Measurements from ENCODE around the gene SRRM5.
"Not testable (repeated sequence)": the region's sequence is repeated elsewhere in the genome, so short reads cannot be mapped to it uniquely, and the experiment has no call there.

SRRM5 gene

GRCh38 chr19:43638995-43639518, 27.2 kb downstream of the SRRM5 start:
- no peak for DNase-seq

DNA sequence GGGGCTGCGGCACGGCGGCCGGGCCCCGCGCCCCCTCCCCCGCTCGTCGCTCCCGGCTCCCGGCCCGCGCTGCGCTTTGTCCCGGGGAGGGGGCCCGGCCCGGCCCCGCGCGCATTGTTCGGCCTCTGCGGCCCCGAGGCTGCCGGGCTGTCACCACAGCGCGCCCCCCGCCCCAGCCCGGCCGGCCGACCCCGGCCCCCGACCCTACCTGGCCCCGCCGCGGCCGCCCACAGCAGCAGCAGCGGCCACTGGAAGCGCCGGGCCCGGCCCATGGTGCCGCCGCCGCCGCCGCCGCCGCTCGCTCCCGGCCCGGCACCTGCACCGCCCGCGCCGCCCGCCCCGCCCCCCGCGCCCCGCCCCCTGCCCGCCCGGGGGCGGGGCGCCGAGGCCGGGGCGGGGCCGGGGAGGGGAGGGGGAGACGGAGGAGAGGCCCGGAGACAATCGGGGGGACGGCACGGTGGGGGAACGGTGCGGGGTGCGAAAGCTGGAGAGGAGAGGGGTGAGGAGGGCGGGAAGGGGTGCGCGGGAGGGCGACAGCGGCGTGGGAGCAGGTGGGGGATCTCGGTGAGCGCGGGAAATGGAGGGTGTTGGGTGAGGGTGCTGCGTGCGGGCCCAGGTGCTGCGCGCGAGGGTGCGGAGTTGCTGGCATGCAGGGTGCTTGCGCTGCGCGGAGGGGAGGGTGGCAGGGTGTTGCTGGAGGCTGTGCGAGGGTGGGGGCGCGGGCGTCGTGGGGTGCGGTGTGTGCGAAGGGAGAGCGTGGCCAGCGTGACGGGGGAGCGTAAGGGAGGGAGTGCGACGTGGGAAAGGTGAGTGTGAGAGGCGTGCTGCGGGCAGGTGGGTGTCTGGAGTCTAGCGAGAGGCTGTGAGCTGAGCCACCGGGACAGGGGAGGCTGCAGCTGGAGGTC, 27.9 kb downstream of the SRRM5 start, which contains the start of gene CADM4:
TSS of gene CADM4 (minus strand) at position 332 of the 905 bp plus-strand sequence. CDS start at position 272, 60 bp downstream.
- no peak for DNase-seq

DNA sequence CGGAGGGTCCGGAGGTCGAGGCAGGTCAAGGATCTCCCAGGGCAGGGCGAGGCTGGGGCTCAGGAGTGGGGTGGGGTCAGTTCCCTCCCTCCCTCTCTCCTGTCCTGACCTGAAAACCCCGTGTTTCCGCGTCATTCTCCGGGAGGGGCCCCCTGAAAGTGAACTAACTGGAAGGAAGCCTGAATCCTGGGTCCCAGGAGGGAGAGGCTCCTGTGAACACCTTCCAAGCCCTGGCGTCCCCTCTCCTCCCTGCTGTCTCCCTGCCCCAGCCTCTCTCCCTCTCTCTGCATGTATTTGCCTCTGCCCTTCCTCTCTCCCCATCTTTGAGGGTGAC, 28.5 kb downstream of the SRRM5 start:
- DNase-seq = no peak

DNA sequence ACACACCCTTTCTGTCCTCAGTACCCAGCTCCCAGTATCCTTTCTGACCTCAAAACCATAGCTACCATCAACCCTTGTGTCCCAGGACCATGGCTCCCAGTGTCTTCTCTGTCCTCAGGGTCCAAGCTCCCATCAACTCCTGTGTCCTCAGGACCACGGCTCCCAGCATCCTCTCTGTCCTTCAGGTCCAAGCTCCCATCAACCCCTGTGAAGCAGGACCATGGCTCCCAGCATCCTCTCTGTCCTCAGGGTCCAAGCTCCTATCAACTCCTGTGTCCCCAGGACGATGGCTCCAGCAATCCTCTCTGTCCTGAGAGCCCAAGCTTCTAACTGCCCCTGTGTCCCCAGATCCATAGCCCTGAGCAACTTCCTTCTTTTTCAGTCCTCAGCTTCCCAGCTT, 29.4 kb downstream of the SRRM5 start:
- DNase-seq = no peak

GRCh38 chr19:43642531-43642930, 30.6 kb downstream of the SRRM5 start:
- DNase-seq = no peak

- DNase-seq = no peak
Measured at GRCh38 chr19:43643326-43643725, 31.4 kb downstream of the SRRM5 start.

GRCh38 chr19:43644181-43644580, 32.3 kb downstream of the SRRM5 start:
- no peak for DNase-seq

GRCh38 chr19:43648633-43649032, 36.7 kb downstream of the SRRM5 start:
- no peak for DNase-seq

GRCh38 chr19:43649514-43649913, 37.6 kb downstream of the SRRM5 start:
- DNase-seq = no peak

DNA sequence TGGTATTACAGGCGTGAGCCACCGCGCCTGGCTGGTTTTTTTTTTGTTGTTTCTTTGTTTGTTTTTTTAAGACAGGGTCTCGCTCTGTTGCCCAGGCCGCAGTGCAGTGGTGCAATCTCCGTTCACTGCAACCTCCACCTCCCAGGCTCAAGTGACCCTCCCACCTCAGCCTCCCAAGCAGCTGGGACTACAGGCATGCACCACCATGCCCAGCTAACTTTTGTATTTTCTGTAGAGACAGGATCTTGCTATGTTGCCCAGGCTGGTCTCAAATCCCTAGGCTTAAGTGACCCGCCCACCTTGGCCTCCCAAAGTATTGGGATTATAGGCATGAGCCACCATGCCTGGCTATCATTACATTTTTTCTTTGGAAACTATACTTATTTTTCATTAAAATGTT, 38.4 kb downstream of the SRRM5 start:
- not testable (repeated sequence) for DNase-seq

GRCh38 chr19:43651758-43652545, 40.1 kb downstream of the SRRM5 start:
- DNase-seq = peak; percentile 29

- no peak for DNase-seq
Measured at GRCh38 chr19:43652546-43652874, 40.6 kb downstream of the SRRM5 start.

- no peak for DNase-seq
Measured at GRCh38 chr19:43656436-43656835, 44.5 kb downstream of the SRRM5 start.

DNA sequence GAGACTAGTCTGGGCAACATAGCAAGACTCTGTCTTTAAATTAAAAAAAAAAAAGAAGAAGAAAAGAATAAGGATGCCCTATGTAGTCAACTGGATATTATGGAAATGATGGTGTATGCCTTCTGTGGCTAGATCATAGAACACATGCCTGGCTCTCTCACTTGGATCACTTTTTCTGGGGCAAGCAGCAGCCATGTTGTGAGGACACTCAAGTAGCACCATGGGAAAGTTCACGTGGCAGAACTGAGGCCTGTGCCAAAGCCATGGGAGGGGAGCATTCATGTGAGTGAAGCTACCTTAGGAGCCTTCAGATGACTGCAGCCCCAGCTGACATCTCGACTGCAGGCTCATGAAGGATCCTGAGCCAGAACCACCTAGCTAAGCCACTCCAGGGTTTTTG, 46.1 kb downstream of the SRRM5 start:
- DNase-seq = no peak

- DNase-seq = no peak
Measured at GRCh38 chr19:43658494-43658893, 46.6 kb downstream of the SRRM5 start.

GRCh38 chr19:43660301-43660970, 48.5 kb downstream of the SRRM5 start:
- DNase-seq = no peak

- DNase-seq = no peak
Measured at GRCh38 chr19:43660971-43661360, 49.1 kb downstream of the SRRM5 start.

GRCh38 chr19:43662487-43662886, 50.6 kb downstream of the SRRM5 start:
- DNase-seq = no peak

- DNase-seq = no peak
Measured at GRCh38 chr19:43664018-43664417, 52.1 kb downstream of the SRRM5 start.
